HFFc6 (cell line): ENCODE measurements around the gene MUC22. TPM values are rescaled to one million over a fixed set of nuclear protein-coding genes. Genes with fewer than 3 reads are reported as not detected.
A peak's percentile ranks its signal among the peaks of the same experiment; 100 is the strongest.

Experiments used
- DNase-seq: peaks from one replicate; pipeline ENCODE4 v3.0.0-alpha.2; 2018
- H3K27ac Mint-ChIP-seq: 2 replicates; pipeline ENCODE4 v1.8.0; 2020; ENCODE audit warnings: mild to moderate bottlenecking, mixed read lengths
- H3K27me3 Mint-ChIP-seq: 2 replicates; pipeline ENCODE4 v1.8.0; 2021; ENCODE audit warnings: mild to moderate bottlenecking, moderate library complexity, mixed read lengths; ENCODE audit not compliant: insufficient read depth
- H3K36me3 Mint-ChIP-seq: 2 replicates; pipeline ENCODE4 v1.8.0; 2021; ENCODE audit warnings: low read depth, mixed read lengths
- H3K4me1 Mint-ChIP-seq: 2 replicates; pipeline ENCODE4 v1.8.0; 2020; ENCODE audit warnings: low read depth, mixed read lengths
- H3K4me3 Mint-ChIP-seq: 2 replicates; pipeline ENCODE4 v1.8.0; 2020; ENCODE audit warnings: mild to moderate bottlenecking, moderate library complexity, mixed read lengths
- H3K9me3 Mint-ChIP-seq: 2 replicates; pipeline ENCODE4 v1.8.0; 2020; ENCODE audit warnings: mild to moderate bottlenecking, mixed read lengths
- total RNA-seq, 6 experiments: library from RNA; stranded (reverse); fragmentation: NEBNext Ultra II Directional; extraction: Animal tissue kit (Norgen Biotek cat#: 25700); gene quantifications; 2 replicates in 1 of 6; 3 replicates in 5 of 6; pipeline ENCODE4 v1.2.3, GENCODE V29; 2021
- TF ChIP-seq, protein P1 (sequence below): fragments of 200-600 bp; sonication (generic); IDR thresholded peaks from 2 replicates; pipeline ENCODE4 v1.5.0; 2021; ENCODE audit warnings: antibody characterized with exemption, mild to moderate bottlenecking

The MUC22 gene
- total RNA-seq, 6 experiments from 2014 or later: not detected

DNA sequence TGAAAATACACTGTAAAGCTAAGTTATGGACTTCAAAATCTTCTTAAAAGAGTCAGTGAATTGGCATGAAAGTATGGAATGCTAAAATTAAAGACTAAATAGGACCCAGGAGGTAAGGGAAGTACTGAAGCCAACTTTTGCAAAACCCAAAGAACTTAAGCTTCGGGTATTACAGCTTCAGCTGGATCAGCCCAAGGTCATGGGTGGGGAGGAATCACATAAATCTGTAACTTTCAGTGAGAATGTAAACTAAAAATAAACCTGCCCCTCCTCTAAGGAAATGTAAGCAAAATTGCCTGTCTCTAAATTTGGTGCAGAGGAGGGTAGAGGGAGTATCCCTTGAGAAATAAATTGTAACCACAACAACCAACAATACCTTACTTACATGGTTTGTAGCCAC is 31.1 kb upstream of the MUC22 start:
- H3K36me3 Mint-ChIP-seq: no peaks in the 10 kb centered on the region
- H3K9me3 Mint-ChIP-seq: no peaks in the 10 kb centered on the region
- H3K4me1 Mint-ChIP-seq: peaks cover 13% of the 10 kb centered on the region
- DNase-seq: no peak
- H3K27me3 Mint-ChIP-seq: peaks cover 42% of the 10 kb centered on the region
- no peak overlapping the region for H3K4me3 Mint-ChIP-seq
- H3K27ac Mint-ChIP-seq: no peak overlapping the region
- TF ChIP-seq, protein P1, sequence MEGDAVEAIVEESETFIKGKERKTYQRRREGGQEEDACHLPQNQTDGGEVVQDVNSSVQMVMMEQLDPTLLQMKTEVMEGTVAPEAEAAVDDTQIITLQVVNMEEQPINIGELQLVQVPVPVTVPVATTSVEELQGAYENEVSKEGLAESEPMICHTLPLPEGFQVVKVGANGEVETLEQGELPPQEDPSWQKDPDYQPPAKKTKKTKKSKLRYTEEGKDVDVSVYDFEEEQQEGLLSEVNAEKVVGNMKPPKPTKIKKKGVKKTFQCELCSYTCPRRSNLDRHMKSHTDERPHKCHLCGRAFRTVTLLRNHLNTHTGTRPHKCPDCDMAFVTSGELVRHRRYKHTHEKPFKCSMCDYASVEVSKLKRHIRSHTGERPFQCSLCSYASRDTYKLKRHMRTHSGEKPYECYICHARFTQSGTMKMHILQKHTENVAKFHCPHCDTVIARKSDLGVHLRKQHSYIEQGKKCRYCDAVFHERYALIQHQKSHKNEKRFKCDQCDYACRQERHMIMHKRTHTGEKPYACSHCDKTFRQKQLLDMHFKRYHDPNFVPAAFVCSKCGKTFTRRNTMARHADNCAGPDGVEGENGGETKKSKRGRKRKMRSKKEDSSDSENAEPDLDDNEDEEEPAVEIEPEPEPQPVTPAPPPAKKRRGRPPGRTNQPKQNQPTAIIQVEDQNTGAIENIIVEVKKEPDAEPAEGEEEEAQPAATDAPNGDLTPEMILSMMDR: no peak

DNA sequence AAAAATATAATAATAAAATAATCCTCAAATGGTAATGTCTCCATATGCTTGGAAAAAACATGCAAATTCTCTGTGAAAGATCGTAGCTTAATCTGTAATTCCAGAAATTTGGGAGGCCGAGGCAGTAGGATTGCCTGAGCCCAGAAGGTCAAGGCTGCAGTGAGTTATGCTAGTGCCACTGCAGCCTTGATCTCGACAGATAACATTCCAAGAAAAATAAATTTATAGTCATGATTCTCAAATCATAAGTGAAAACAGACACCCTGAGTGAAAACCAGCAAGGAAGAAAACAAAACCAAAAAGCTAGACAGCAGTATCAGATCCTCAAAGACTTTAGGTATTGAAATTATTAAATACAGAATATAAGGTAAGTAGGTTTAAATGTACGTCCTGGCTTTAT is 30.6 kb upstream of the MUC22 start:
- Mint-ChIP-seq H3K27ac (no peak overlapping the region), H3K27me3 (peaks cover 44% of the 10 kb centered on the region), H3K36me3 (no peaks in the 10 kb centered on the region), H3K4me3 (no peak overlapping the region), H3K9me3 (no peaks in the 10 kb centered on the region), H3K4me1 (peaks cover 13% of the 10 kb centered on the region)
- TF ChIP-seq, protein P1: no peak
- DNase-seq: no peak

DNA sequence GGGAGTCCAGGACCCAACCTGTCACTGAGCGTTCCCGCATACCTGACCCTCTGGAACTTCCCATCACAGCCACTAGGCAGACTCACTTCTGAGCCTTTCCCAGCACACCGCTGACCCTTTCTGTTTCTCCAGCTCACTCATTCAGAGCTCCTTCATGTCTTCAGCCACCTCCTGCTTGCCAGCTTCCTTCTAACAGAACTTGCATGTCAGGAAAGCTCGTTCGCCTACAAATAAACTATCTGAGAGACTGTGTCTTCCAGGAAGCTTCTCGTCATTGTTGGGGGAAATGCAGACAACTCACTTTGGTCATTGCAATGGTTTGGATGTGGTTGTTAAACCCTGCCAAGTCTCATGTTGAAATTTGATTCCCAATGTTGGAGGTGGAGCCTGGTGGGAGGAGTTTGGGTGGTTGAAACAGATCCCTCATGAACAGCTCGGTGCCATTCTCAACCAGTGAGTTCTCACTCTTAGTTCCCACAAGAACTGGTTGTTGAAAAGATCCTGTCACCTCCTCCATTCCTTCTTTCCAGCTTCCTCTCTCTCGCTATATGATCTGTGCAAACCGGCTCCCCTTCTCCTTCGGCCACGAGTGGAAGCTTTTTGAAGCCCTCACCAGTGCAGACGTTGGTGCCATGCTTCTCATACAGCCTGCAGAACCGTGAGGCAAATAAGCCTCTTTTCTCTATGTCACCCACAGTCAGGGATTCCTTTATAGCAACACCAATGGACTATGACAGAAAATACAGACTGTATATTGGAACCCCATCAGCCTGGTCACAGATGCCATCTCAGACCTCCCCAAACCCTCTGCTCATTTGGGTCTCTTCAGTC is 28.1 kb upstream of the MUC22 start:
- peaks cover 13% of the 10 kb centered on the region for H3K4me1 Mint-ChIP-seq
- peak overlapping the region; percentile 43 for H3K4me3 Mint-ChIP-seq

DNA sequence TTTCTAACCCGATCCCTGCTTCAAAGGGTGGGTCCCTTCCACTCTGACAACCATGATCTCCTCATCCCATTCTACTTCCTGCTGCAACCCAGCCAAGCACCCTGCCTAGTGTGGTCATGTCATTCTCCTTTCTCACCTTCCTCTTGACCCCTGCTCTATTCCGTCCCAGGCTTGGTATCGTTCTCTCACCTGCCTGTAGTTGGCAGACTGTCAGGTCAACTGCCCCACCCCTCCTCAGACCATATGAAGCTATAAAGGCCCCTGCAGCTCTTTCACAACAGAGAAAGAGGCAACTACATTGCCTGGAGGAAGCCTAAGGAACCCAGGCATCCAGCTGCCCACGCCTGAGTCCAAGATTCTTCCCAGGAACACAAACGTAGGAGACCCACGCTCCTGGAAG is 26.8 kb upstream of the MUC22 start, which contains the start of gene MUC21:
Gene MUC21, plus strand, starts transcription at position 280 of the 400 bp plus-strand sequence. CDS start 241 bp downstream, outside the sequence.
- Mint-ChIP-seq H3K36me3 (no peaks in the 10 kb centered on the region), H3K4me3 (no peak within 1 kb of the TSS; the same call in 1 of the 2 replicates), H3K27ac (no peak within 1 kb of the TSS), H3K27me3 (peaks cover 39% of the 10 kb centered on the region), H3K4me1 (peaks cover 13% of the 10 kb centered on the region), H3K9me3 (no peaks in the 10 kb centered on the region; the same call in 1 of the 2 replicates)
- TF ChIP-seq, protein P1: no peak
- no peak for DNase-seq

More for the DNA sequence above, 28.1 kb upstream of the MUC22 start:
- Mint-ChIP-seq H3K27ac (no peak overlapping the region), H3K9me3 (no peaks in the 10 kb centered on the region), H3K27me3 (peaks cover 43% of the 10 kb centered on the region), H3K36me3 (no peaks in the 10 kb centered on the region)
- TF ChIP-seq, protein P1: peak; percentile 25; the same call in 1 of the 2 replicates
- peak; percentile 48 for DNase-seq

DNA sequence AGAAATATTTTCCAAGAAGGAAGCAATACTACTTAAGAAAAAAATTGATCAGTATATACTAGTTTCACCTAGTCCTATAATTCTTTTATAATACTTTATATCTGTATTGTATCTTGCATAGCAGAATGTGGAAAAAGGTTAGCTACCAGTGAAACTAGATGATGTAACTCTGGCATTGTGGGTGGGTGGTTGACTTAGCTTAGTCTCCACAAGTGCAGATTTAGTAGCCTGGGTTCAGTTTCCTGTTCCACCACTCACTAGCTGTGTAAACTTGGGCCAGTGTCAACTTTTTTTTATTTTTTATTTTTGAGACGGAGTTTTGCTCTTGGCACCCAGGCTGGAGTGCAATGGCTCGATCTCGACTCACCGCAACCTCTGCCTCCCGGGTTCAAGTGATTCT is 24.8 kb upstream of the MUC22 start:
- TF ChIP-seq, protein P1: no peak
- DNase-seq: no peak
- Mint-ChIP-seq H3K4me1 (peaks cover 19% of the 10 kb centered on the region), H3K36me3 (no peaks in the 10 kb centered on the region), H3K4me3 (no peak overlapping the region), H3K9me3 (no peaks in the 10 kb centered on the region; the same call in 1 of the 2 replicates), H3K27ac (no peak overlapping the region), H3K27me3 (peaks cover 32% of the 10 kb centered on the region)
